GM18517 (cell line): ENCODE data around the gene DGCR8.
"Not testable (repeated sequence)": the region's sequence is repeated elsewhere in the genome, so short reads cannot be mapped to it uniquely, and the experiment has no call there.

Experiments
- ATAC-seq: cut with Tn5 transposase; IDR thresholded peaks from one replicate; pipeline ENCODE4 v1.9.1; 2021; ENCODE audit warnings: mild to moderate bottlenecking, moderate library complexity; ENCODE audit not compliant: unreplicated experiment

DGCR8 gene

GRCh38 chr22:20065896-20066616, 14.0 kb upstream of the DGCR8 start:
- no peak for ATAC-seq

- no peak for ATAC-seq
Measured at GRCh38 chr22:20066617-20067383, 13.2 kb upstream of the DGCR8 start.

- ATAC-seq, result not testable (repeated sequence)
Measured at GRCh38 chr22:20067384-20067682, 12.7 kb upstream of the DGCR8 start.

GRCh38 chr22:20068640-20069039, 11.4 kb upstream of the DGCR8 start:
- no peak for ATAC-seq

GRCh38 chr22:20069331-20070042, 10.6 kb upstream of the DGCR8 start:
- ATAC-seq, result no peak

GRCh38 chr22:20071524-20071972, 8.5 kb upstream of the DGCR8 start:
- ATAC-seq, result no peak

- ATAC-seq, result no peak
Measured at GRCh38 chr22:20076627-20077172, 3.3 kb upstream of the DGCR8 start.

- ATAC-seq, result peak; percentile 66
Measured at GRCh38 chr22:20080445-20080775, 369 bp downstream of the DGCR8 start.

- no peak for ATAC-seq
Measured at GRCh38 chr22:20080776-20081654, 974 bp downstream of the DGCR8 start.

GRCh38 chr22:20083157-20083890, 3.3 kb downstream of the DGCR8 start:
- no peak for ATAC-seq

- no peak for ATAC-seq
Measured at GRCh38 chr22:20083891-20084546, 4.0 kb downstream of the DGCR8 start.

- no peak for ATAC-seq
Measured at GRCh38 chr22:20084547-20085413, 4.7 kb downstream of the DGCR8 start.

GRCh38 chr22:20085651-20086050, 5.6 kb downstream of the DGCR8 start:
- ATAC-seq, result no peak

GRCh38 chr22:20086101-20086599, 6.1 kb downstream of the DGCR8 start:
- no peak for ATAC-seq

- no peak for ATAC-seq
Measured at GRCh38 chr22:20086763-20087162, 6.7 kb downstream of the DGCR8 start.

- no peak for ATAC-seq
Measured at GRCh38 chr22:20087319-20088262, 7.5 kb downstream of the DGCR8 start.

GRCh38 chr22:20088263-20088648, 8.2 kb downstream of the DGCR8 start:
- no peak for ATAC-seq
